GM19452 (cell line): Measurements from ENCODE around the gene NRXN3.

Experiments
- ATAC-seq: cut with Tn5 transposase; IDR thresholded peaks from one replicate; pipeline ENCODE4 v1.9.1; 2021; ENCODE audit not compliant: unreplicated experiment

Gene NRXN3

DNA sequence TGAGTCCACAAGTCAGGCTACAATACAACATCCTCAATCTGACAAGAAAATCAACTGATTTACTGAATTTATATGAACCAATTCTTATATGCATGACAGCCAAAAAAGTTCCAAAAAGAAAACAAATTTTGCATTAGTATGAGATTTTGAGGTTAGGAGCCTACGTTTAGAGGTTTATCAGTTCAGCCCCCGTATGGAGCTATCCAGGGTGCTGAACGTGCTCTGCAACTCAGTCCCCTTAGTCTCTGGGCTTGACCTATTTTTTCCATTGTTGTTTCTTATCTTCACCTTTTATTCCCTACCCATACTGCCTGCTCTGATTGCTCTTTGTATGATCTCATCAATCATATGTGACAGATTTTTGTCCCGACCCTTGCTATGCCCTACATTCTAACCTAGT, 693.0 kb downstream of the NRXN3 start:
- ATAC-seq: no peak

GRCh38 chr14:78872837-78873236, 702.7 kb downstream of the NRXN3 start:
- no peak for ATAC-seq

- ATAC-seq: no peak
Observed at GRCh38 chr14:78873581-78873980, 703.4 kb downstream of the NRXN3 start.

GRCh38 chr14:78875049-78875448, 704.9 kb downstream of the NRXN3 start:
- ATAC-seq: no peak

DNA sequence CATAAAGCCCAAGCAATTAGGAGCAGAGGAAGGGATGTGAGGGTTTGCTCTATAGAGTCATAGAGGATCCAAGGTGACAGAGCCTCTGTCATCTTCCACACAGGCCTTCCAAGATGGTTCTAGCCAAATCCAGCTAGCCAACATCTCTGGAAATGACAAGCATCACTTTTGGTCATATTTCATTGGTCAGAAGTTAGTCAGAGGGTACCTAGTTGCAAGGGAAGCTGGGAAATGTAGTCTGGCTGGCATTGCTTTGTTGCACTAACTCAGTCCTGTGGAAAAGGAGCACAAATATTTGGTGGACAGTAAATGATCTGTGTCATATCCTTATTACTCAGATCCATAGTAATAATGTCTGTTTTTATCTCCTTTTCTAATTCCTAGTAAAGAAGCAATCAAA, 715.7 kb downstream of the NRXN3 start:
- no peak for ATAC-seq

DNA sequence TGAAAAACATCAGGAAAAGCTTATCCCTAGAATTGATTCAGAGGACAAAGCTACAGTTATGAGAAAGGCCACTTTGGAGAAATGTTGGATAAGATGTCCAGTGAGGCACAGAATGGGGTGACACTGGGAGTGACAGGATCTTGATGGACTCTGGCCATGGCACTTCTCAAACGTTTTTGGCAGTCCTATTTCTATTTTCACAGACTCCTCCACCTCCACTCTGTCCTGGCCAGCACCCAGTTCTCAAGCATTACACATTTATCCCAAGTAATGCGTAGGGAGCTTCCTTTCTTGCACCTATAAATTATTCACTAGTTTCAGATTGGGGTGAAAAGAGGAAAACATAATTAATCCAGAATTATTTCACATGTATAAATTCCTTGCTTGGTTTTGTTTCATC, 727.3 kb downstream of the NRXN3 start:
- ATAC-seq: no peak

- no peak for ATAC-seq
Observed at GRCh38 chr14:78902010-78902623, 731.9 kb downstream of the NRXN3 start.

DNA sequence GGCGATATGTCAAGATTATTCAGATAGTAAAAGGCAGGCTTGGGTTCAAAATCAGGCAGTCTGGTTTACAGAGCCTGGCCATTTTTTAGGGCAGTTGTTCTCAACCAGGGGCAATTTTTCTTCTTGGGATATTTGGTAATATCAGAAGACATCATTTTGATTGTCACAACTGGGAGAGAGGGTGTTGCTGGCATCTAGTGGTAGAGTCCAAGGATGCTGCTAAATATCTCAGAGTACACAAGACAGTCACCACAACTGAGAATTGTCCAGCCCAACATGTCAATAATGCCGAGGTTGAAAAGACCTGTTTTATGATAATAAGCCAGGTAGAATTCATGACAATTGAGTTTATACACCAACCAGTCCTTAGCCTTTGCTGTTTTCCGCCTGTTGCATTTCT, 733.9 kb downstream of the NRXN3 start:
- ATAC-seq: no peak

DNA sequence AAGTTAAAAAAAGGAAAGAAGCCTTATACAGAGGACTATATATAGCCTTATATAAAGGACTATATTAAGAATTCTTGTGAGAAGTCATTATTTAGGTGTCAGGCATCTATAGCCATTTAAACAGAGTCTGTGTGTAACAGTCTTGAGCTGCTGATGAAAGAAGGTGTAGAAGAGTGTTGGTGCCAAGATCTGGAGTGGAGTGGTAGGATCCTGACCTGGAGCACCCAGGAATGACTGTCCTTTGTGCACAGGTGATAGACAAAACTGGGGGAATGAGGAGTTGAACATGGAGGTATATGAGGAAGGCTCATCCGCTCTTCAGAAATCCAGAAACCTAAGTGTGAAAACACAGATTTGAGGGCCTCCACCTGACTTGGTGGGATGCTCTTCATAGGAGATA, 747.3 kb downstream of the NRXN3 start:
- ATAC-seq: no peak

DNA sequence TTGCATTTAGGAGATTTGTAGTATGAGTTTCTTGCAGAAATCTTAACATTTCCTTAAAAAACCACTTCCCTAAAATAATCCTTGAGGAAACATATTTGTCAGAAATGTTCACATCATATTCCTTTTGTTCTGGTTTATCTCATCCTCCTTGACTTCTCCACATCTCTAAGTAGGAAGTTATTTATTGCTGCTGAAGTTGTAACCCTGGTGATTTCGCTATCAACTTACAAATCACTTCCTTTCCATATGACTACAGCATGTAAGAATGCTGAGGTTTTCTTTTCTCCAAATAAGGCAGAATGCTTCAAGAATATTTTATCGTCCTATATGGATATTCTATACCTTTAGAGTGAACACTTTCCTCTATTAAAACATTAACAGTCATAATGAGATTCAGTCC, 751.7 kb downstream of the NRXN3 start:
- no peak for ATAC-seq

DNA sequence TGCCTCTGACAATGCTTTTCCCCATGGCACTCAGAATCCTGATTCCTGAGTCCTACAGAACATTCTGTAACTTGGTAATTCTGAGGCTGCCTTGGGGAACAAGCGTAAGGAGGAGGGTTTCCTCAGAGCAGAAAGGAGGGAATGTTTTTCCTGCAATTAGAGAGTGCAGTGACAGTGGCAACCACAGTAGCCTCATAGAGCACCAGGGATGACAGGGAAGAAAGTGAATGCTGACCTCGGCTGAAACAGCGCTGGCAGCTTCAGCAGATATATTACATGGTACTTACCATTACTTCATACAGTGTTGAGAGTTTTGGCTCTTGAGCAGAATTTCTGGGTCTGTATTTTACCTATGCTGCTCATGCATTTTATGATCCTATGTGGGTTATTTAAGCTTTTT, 757.1 kb downstream of the NRXN3 start:
- ATAC-seq: no peak

DNA sequence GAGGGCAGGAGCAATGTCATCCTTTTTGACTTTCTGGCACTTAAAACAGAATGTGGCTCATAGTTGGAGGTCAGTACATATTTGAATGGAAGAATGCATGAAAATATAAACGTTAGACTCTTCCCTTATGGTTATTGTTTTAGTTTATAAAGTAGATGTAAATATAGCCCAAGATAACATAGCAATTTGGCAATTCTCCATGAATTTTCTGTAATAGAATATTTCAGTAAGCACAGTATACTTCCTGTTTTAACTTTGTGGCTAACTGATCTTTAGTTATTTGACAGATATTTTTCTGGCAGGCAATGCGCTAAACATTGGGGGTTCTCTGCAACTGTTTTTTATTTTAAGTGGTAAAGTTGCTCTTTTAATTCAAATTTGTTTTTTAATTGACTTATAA, 763.0 kb downstream of the NRXN3 start:
- ATAC-seq: no peak

- ATAC-seq: no peak
Observed at GRCh38 chr14:78933948-78934524, 763.9 kb downstream of the NRXN3 start.

GRCh38 chr14:78946949-78947348, 776.8 kb downstream of the NRXN3 start:
- no peak for ATAC-seq

GRCh38 chr14:78947681-78948080, 777.5 kb downstream of the NRXN3 start:
- no peak for ATAC-seq

GRCh38 chr14:78950649-78951048, 780.5 kb downstream of the NRXN3 start:
- no peak for ATAC-seq

DNA sequence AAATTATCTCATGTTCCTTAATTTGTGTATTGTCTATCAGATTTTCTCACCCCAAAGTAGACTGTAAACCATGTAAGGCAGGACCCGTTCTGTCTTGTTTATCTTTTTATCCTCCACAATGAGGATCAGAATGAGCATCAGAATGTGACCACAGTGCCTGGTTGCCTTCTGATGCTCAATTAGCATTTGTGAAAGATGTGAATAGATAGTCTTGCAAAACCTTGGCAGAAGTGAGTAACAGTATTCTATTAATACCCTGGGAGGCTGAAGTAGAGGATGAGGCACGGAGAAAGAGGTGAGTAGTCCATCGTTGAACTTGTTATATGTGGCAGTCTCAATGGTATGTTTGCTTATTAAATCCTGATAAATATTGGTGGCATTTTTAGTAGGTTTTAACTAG, 781.4 kb downstream of the NRXN3 start:
- no peak for ATAC-seq

GRCh38 chr14:78959674-78960264, 789.6 kb downstream of the NRXN3 start:
- ATAC-seq: peak; percentile 79

DNA sequence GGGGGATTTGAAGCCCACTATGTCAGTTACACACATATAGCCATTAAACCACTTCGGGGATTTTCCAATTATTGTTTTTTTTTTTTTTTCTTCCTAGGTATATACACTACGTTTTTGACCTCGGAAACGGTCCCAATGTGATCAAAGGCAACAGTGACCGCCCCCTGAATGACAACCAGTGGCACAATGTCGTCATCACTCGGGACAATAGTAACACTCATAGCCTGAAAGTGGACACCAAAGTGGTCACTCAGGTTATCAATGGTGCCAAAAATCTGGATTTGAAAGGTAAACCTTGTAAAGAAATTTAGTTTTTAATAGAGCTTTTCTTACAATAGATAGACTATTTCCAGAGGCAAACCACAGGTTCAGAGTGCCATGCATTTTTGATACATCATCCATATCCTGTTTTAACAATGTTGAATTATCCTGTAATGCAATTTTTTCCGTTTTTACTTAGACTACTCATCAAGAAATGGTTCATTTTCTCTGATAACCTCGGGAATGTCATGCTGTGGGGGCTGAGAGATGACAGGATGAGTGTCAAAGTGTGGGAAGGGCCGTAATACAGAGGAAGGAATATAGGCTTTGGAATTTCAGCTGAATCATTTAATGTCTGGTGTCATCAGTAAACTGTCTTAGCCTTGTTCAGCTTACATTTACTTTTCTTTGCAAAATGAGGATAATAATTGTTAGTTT, 797.1 kb downstream of the NRXN3 start:
- no peak for ATAC-seq

- ATAC-seq: no peak
Observed at GRCh38 chr14:78968265-78968664, 798.1 kb downstream of the NRXN3 start.

DNA sequence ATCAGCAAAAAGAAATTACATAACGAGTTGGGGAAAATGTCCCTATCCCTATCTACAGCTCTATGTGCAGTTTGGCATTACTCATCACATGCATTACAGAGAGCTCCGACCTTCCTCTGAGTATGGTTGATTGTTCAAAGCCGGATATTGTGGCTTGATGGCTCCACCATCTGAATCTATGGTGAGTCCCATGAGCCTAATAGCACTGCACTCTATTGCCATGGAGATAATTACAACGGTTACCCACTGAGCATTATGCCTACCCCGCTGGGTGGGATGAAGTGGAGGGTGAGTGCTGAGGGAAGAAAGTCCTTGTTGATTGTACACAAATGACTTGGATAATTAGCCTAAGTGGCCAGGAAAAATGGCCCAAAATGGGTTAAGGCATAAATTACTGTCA, 800.5 kb downstream of the NRXN3 start:
- ATAC-seq: no peak

- no peak for ATAC-seq
Observed at GRCh38 chr14:78972440-78972839, 802.3 kb downstream of the NRXN3 start.
